Fibroblast of skin of left biceps (primary cell): ENCODE measurements around the gene CD40.
"Not testable (repeated sequence)": the region's sequence is repeated elsewhere in the genome, so short reads cannot be mapped to it uniquely, and the experiment has no call there.

Experiments used
- DNase-seq, 2 experiments: peaks; one replicate each; pipeline ENCODE4 v3.0.0-alpha.2; 2013; ENCODE audit warnings: low read depth in 2 of 2

CD40 gene

GRCh38 chr20:46117704-46118467, at the start of gene CD40:
Gene CD40, plus strand, starts transcription at chr20:46118314. Its CDS starts 30 bp downstream, at chr20:46118344.
- DNase-seq = peak; percentile 35 to 42

GRCh38 chr20:46070215-46070900, 47.8 kb upstream of the CD40 start:
- DNase-seq = no peak

- no peak for DNase-seq
Measured at GRCh38 chr20:46071573-46071972, 46.5 kb upstream of the CD40 start.

- DNase-seq = no peak
Measured at GRCh38 chr20:46073024-46073423, 45.1 kb upstream of the CD40 start.

GRCh38 chr20:46073443-46073842, 44.7 kb upstream of the CD40 start:
- no peak for DNase-seq

GRCh38 chr20:46074006-46074405, 44.1 kb upstream of the CD40 start:
- DNase-seq = no peak

GRCh38 chr20:46076806-46077205, 41.3 kb upstream of the CD40 start:
- no peak for DNase-seq

GRCh38 chr20:46077642-46078305, 40.3 kb upstream of the CD40 start:
- DNase-seq = no peak

- no peak for DNase-seq
Measured at GRCh38 chr20:46078954-46079353, 39.2 kb upstream of the CD40 start.

- no peak for DNase-seq
Measured at GRCh38 chr20:46081074-46081473, 37.0 kb upstream of the CD40 start.

- no peak for DNase-seq
Measured at GRCh38 chr20:46083101-46083500, 35.0 kb upstream of the CD40 start.

GRCh38 chr20:46083531-46084061, 34.5 kb upstream of the CD40 start:
- DNase-seq = no peak

GRCh38 chr20:46084805-46085178, 33.3 kb upstream of the CD40 start:
- DNase-seq = no peak

- DNase-seq = no peak
Measured at GRCh38 chr20:46085179-46085851, 32.8 kb upstream of the CD40 start.

GRCh38 chr20:46087161-46087560, 31.0 kb upstream of the CD40 start:
- no peak for DNase-seq

- DNase-seq = no peak
Measured at GRCh38 chr20:46088409-46089166, 29.5 kb upstream of the CD40 start.

- DNase-seq = no peak
Measured at GRCh38 chr20:46089167-46089416, 29.0 kb upstream of the CD40 start.

GRCh38 chr20:46089417-46090388, 28.4 kb upstream of the CD40 start, which contains the start of gene NCOA5:
Gene NCOA5, minus strand, starts transcription at chr20:46089962. Its CDS starts 10,538 bp downstream, at chr20:46079424.
- peak; percentile 89 to 90 for DNase-seq

GRCh38 chr20:46091622-46092535, 26.2 kb upstream of the CD40 start:
- not testable (repeated sequence) for DNase-seq
